Measurements from ENCODE around the gene RCL1. TPM values are rescaled to one million over a fixed set of nuclear protein-coding genes. Genes with fewer than 3 reads are reported as not detected.

The RCL1 gene
- polyA plus RNA-seq, 2 donors = 8.5 to 10.8 TPM

DNA sequence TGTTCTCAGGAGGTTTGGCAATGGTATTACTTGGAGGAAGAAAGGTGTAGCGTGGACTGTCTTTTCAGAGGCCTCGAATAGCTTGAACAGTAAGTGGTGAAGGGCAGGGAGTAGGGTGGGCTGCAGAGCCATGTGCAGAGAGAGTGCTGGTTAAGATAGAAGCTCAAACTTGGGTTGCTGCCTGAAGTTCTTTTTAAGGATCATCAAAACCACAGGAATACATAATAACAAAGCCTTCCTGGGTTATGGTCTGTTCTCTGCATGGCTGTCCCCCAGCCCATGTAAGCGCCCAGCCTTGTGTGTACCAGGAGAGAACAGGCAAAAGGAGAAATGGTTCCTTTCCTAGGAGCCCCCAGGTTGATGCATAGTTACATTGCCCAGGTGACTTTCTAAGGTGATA is 43.9 kb downstream of the RCL1 start:
- H3K27ac ChIP-seq (ENCODE audit: low read depth in 2 of 2, low read length in 1 of 2) = no peak overlapping the region
- WGBS, 2 donors = 91 to 97% methylated on average over 3 of the region's 3 CpGs

GRCh38 chr9:4837261-4838188 is 44.8 kb downstream of the RCL1 start:
- H3K27me3 ChIP-seq (ENCODE audit: control insufficient read depth in 1 of 2, insufficient read depth in 2 of 2, low read length in 2 of 2) = no peaks in the 10 kb centered on the region
- no peaks in the 10 kb centered on the region for H3K9me3 ChIP-seq (ENCODE audit: control insufficient read depth in 2 of 2, insufficient read depth in 1 of 2, low read depth in 1 of 2, low read length in 1 of 2)
- no peak overlapping the region for H3K4me3 ChIP-seq (ENCODE audit: low read depth in 1 of 2, low read length in 2 of 2)
- peaks cover 5% of the 10 kb centered on the region in 2 donors for H3K36me3 ChIP-seq (ENCODE audit: control insufficient read depth in 2 of 2, insufficient read depth in 2 of 2, low read length in 1 of 2)
- peaks cover 0 to 4% of the 10 kb centered on the region in 2 donors for H3K4me1 ChIP-seq (ENCODE audit: control insufficient read depth in 2 of 2, insufficient read depth in 2 of 2, low read length in 1 of 2)
- no peak overlapping the region for H3K27ac ChIP-seq (ENCODE audit: low read depth in 2 of 2, low read length in 1 of 2)
- 70 to 77% methylated on average over 6 of the region's 6 CpGs for WGBS, 2 donors

More for the DNA sequence above, 43.9 kb downstream of the RCL1 start:
- peaks cover 2 to 5% of the 10 kb centered on the region in 2 donors for H3K36me3 ChIP-seq (ENCODE audit: control insufficient read depth in 2 of 2, insufficient read depth in 2 of 2, low read length in 1 of 2)
- no peaks in the 10 kb centered on the region for H3K9me3 ChIP-seq (ENCODE audit: control insufficient read depth in 2 of 2, insufficient read depth in 1 of 2, low read depth in 1 of 2, low read length in 1 of 2)
- no peaks in the 10 kb centered on the region for H3K27me3 ChIP-seq (ENCODE audit: control insufficient read depth in 1 of 2, insufficient read depth in 2 of 2, low read length in 2 of 2)
- H3K4me1 ChIP-seq (ENCODE audit: control insufficient read depth in 2 of 2, insufficient read depth in 2 of 2, low read length in 1 of 2) = peaks cover 0 to 4% of the 10 kb centered on the region in 2 donors
- no peak overlapping the region for H3K4me3 ChIP-seq (ENCODE audit: low read depth in 1 of 2, low read length in 2 of 2)

DNA sequence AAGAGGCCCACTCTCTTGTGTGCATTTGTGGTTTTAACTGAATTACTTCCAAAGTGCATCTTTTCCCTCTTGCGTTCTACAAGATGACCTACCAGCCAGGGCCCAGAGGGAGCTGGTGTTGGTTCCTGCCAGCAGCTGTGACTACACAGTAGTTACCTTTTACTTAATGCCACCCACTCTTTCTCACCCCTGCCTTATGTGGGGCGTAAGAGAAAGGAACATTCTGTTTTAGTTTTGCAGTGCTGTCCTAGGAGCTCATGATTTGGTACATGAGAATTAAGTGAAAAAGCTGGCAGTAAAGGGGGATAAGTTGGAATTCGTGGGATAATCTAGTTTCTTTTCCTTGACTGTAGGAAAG is 45.4 kb downstream of the RCL1 start:
- no peaks in the 10 kb centered on the region for H3K9me3 ChIP-seq (ENCODE audit: control insufficient read depth in 2 of 2, insufficient read depth in 1 of 2, low read depth in 1 of 2, low read length in 1 of 2)
- H3K4me3 ChIP-seq (ENCODE audit: low read depth in 1 of 2, low read length in 2 of 2) = no peak overlapping the region
- no peak overlapping the region for H3K27ac ChIP-seq (ENCODE audit: low read depth in 2 of 2, low read length in 1 of 2)
- WGBS, 2 donors = 60 to 64% methylated on average over 3 of the region's 3 CpGs
- H3K27me3 ChIP-seq (ENCODE audit: control insufficient read depth in 1 of 2, insufficient read depth in 2 of 2, low read length in 2 of 2) = no peaks in the 10 kb centered on the region
- peaks cover 0 to 4% of the 10 kb centered on the region in 2 donors for H3K4me1 ChIP-seq (ENCODE audit: control insufficient read depth in 2 of 2, insufficient read depth in 2 of 2, low read length in 1 of 2)
- H3K36me3 ChIP-seq (ENCODE audit: control insufficient read depth in 2 of 2, insufficient read depth in 2 of 2, low read length in 1 of 2) = peaks cover 5% of the 10 kb centered on the region in 2 donors

DNA sequence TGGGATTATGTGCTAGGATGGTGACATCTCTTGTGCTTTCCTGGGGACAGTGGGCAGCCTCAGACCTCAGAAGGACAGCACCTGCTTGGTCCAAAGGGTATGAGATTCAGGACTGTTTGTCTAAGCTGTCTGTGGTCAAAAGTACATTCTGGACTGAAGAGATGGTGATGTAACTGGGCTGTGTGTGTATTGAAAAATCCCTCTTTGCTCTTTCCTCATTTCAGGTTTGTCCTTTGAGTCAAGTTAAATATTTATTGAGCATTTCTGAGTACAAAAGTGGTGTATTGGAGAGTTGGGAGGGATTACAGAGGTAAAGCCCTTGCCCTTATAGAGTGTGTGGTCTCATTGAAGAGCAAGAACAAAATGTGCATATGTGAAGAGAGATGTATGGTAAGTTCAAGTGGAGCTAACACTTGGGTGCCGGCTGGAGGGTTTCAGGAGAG is 46.7 kb downstream of the RCL1 start:
- H3K9me3 ChIP-seq (ENCODE audit: control insufficient read depth in 2 of 2, insufficient read depth in 1 of 2, low read depth in 1 of 2, low read length in 1 of 2) = no peaks in the 10 kb centered on the region
- H3K27me3 ChIP-seq (ENCODE audit: control insufficient read depth in 1 of 2, insufficient read depth in 2 of 2, low read length in 2 of 2) = no peaks in the 10 kb centered on the region
- H3K4me3 ChIP-seq (ENCODE audit: low read depth in 1 of 2, low read length in 2 of 2) = no peak overlapping the region
- H3K36me3 ChIP-seq (ENCODE audit: control insufficient read depth in 2 of 2, insufficient read depth in 2 of 2, low read length in 1 of 2) = peaks cover 3 to 5% of the 10 kb centered on the region in 2 donors
- peak overlapping the region in 1 of 2 donors; percentile 18 for H3K27ac ChIP-seq (ENCODE audit: low read depth in 2 of 2, low read length in 1 of 2)
- peaks cover 0 to 4% of the 10 kb centered on the region in 2 donors for H3K4me1 ChIP-seq (ENCODE audit: control insufficient read depth in 2 of 2, insufficient read depth in 2 of 2, low read length in 1 of 2)
- WGBS, 2 donors = 100% methylated on average over 1 of the region's 1 CpG

DNA sequence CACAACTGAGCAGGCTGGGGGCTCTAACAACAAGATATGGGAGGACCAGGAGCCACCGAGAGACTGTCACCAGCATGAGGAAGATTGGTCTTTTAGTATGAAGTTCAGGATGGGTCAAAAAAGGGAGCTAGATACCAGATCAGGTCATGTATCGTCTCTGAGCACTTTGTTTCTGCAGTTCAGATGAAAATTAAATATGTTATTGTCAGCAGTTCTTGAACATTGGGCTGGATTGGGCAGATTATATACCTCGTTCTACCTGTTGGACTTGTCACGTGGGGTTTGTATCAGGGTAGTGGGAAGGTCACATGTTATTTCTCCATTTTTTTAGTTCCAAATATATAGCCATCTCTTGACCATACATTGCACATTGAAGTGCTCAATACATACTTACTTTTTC is 47.3 kb downstream of the RCL1 start:
- peaks cover 5 to 6% of the 10 kb centered on the region in 2 donors for H3K36me3 ChIP-seq (ENCODE audit: control insufficient read depth in 2 of 2, insufficient read depth in 2 of 2, low read length in 1 of 2)
- H3K4me1 ChIP-seq (ENCODE audit: control insufficient read depth in 2 of 2, insufficient read depth in 2 of 2, low read length in 1 of 2) = peaks cover 0 to 4% of the 10 kb centered on the region in 2 donors
- H3K27me3 ChIP-seq (ENCODE audit: control insufficient read depth in 1 of 2, insufficient read depth in 2 of 2, low read length in 2 of 2) = no peaks in the 10 kb centered on the region
- no peaks in the 10 kb centered on the region for H3K9me3 ChIP-seq (ENCODE audit: control insufficient read depth in 2 of 2, insufficient read depth in 1 of 2, low read depth in 1 of 2, low read length in 1 of 2)
- H3K27ac ChIP-seq (ENCODE audit: low read depth in 2 of 2, low read length in 1 of 2) = peak overlapping the region in 1 of 2 donors; percentile 18
- 70 to 83% methylated on average over 4 of the region's 4 CpGs for WGBS, 2 donors
- H3K4me3 ChIP-seq (ENCODE audit: low read depth in 1 of 2, low read length in 2 of 2) = no peak overlapping the region

GRCh38 chr9:4842213-4842612 is 49.5 kb downstream of the RCL1 start:
- H3K27ac ChIP-seq (ENCODE audit: low read depth in 2 of 2, low read length in 1 of 2) = no peak overlapping the region
- WGBS, 2 donors = 97 to 98% methylated on average over 2 of the region's 2 CpGs
- no peaks in the 10 kb centered on the region for H3K4me1 ChIP-seq (ENCODE audit: control insufficient read depth in 2 of 2, insufficient read depth in 2 of 2, low read length in 1 of 2)
- H3K27me3 ChIP-seq (ENCODE audit: control insufficient read depth in 1 of 2, insufficient read depth in 2 of 2, low read length in 2 of 2) = no peaks in the 10 kb centered on the region
- H3K9me3 ChIP-seq (ENCODE audit: control insufficient read depth in 2 of 2, insufficient read depth in 1 of 2, low read depth in 1 of 2, low read length in 1 of 2) = no peaks in the 10 kb centered on the region
- H3K36me3 ChIP-seq (ENCODE audit: control insufficient read depth in 2 of 2, insufficient read depth in 2 of 2, low read length in 1 of 2) = peaks cover 3 to 5% of the 10 kb centered on the region in 2 donors
- no peak overlapping the region for H3K4me3 ChIP-seq (ENCODE audit: low read depth in 1 of 2, low read length in 2 of 2)

DNA sequence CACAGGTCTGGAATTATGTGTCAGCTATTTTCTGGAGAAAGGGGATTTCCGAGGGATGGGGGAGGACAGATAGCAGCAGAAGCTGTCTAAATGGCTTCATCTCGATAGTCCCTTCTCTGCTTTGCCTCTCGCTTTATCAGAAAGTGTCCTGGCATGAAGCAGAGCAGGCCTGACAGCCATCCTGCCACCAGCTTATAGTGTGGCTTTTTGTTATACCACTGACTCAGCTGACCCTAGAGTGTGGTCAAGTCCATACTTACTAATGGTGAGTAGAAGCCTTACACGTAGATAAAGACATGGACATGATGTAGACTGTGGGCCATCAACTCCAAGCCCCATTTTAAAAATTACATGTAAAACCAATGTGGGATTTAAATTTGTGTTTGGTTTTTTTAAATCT is 50.0 kb downstream of the RCL1 start:
- 90 to 91% methylated on average over 4 of the region's 4 CpGs for WGBS, 2 donors
- Histone ChIP-seq H3K4me3 (ENCODE audit: low read depth in 1 of 2, low read length in 2 of 2) (no peak overlapping the region), H3K27ac (ENCODE audit: low read depth in 2 of 2, low read length in 1 of 2) (no peak overlapping the region), H3K27me3 (ENCODE audit: control insufficient read depth in 1 of 2, insufficient read depth in 2 of 2, low read length in 2 of 2) (no peaks in the 10 kb centered on the region), H3K4me1 (ENCODE audit: control insufficient read depth in 2 of 2, insufficient read depth in 2 of 2, low read length in 1 of 2) (no peaks in the 10 kb centered on the region), H3K36me3 (ENCODE audit: control insufficient read depth in 2 of 2, insufficient read depth in 2 of 2, low read length in 1 of 2) (peaks cover 3 to 9% of the 10 kb centered on the region in 2 donors), H3K9me3 (ENCODE audit: control insufficient read depth in 2 of 2, insufficient read depth in 1 of 2, low read depth in 1 of 2, low read length in 1 of 2) (no peaks in the 10 kb centered on the region)

DNA sequence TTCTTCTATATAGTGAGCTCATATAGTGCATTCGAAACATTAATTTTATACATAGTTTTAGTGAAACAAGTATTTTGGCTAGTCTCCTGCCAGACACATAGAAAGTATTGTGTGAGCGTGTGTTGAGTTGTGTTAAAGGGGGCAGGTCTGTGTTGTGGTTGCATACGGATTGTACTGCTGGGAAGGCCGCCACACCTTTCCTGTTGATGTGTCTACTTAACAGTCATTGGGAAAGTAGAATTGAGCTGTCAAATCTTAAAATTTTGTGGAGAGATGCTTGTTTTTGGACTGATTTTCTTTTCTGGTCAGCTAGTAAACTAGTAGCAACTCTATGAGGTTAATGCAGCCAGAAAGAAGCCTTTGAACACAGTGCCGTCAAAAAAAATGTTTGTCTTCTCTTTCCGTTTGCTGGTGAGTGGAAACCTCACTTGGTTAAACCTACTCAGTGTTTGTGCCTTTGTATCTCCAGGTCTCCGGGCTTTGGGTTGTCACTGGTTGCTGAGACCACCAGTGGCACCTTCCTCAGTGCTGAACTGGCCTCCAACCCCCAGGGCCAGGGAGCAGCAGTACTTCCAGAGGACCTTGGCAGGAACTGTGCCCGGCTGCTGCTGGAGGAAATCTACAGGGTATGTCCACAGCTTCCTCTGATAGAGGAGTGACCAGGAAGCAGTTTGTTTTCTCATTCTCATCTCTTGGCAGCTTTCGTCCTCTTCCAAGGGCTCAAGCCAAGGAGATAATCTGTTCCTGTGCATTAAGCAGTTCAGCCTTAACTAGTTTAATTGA is 51.5 kb downstream of the RCL1 start:
- no peak overlapping the region for H3K27ac ChIP-seq (ENCODE audit: low read depth in 2 of 2, low read length in 1 of 2)
- no peaks in the 10 kb centered on the region for H3K4me1 ChIP-seq (ENCODE audit: control insufficient read depth in 2 of 2, insufficient read depth in 2 of 2, low read length in 1 of 2)
- 79 to 88% methylated on average over 9 of the region's 9 CpGs for WGBS, 2 donors
- no peak overlapping the region for H3K4me3 ChIP-seq (ENCODE audit: low read depth in 1 of 2, low read length in 2 of 2)
- H3K36me3 ChIP-seq (ENCODE audit: control insufficient read depth in 2 of 2, insufficient read depth in 2 of 2, low read length in 1 of 2) = peaks cover 3 to 9% of the 10 kb centered on the region in 2 donors
- H3K27me3 ChIP-seq (ENCODE audit: control insufficient read depth in 1 of 2, insufficient read depth in 2 of 2, low read length in 2 of 2) = no peaks in the 10 kb centered on the region
- no peaks in the 10 kb centered on the region for H3K9me3 ChIP-seq (ENCODE audit: control insufficient read depth in 2 of 2, insufficient read depth in 1 of 2, low read depth in 1 of 2, low read length in 1 of 2)

- WGBS, 2 donors = 70 to 84% methylated on average over 5 of the region's 5 CpGs
- Histone ChIP-seq H3K4me3 (ENCODE audit: low read depth in 1 of 2, low read length in 2 of 2) (no peak overlapping the region), H3K4me1 (ENCODE audit: control insufficient read depth in 2 of 2, insufficient read depth in 2 of 2, low read length in 1 of 2) (no peaks in the 10 kb centered on the region), H3K9me3 (ENCODE audit: control insufficient read depth in 2 of 2, insufficient read depth in 1 of 2, low read depth in 1 of 2, low read length in 1 of 2) (no peaks in the 10 kb centered on the region), H3K27ac (ENCODE audit: low read depth in 2 of 2, low read length in 1 of 2) (no peak overlapping the region), H3K36me3 (ENCODE audit: control insufficient read depth in 2 of 2, insufficient read depth in 2 of 2, low read length in 1 of 2) (peaks cover 3 to 17% of the 10 kb centered on the region in 2 donors), H3K27me3 (ENCODE audit: control insufficient read depth in 1 of 2, insufficient read depth in 2 of 2, low read length in 2 of 2) (no peaks in the 10 kb centered on the region)
Observed at GRCh38 chr9:4849369-4849768, 56.6 kb downstream of the RCL1 start.

Measured in esophagus (tissue), 2 donors.